Smooth muscle cell of the coronary artery (primary cell): Measurements from ENCODE around the gene LSM4. TPM values are rescaled to one million over a fixed set of nuclear protein-coding genes. Genes with fewer than 3 reads are reported as not detected.

Experiments used
- total RNA-seq: library from RNA; depleted of rRNA; stranded (reverse); fragments of >200 nt; gene quantifications from 2 replicates; pipeline ENCODE4 v1.2.3, GENCODE V29; 2014; ENCODE audit warnings: low replicate concordance

Gene LSM4
- 37.7 and 155 TPM in 2 replicates for total RNA-seq

GRCh38 chr19:18322759-18323460, at the start of gene LSM4:
TSS of gene LSM4 (minus strand) at chr19:18323076. CDS start at chr19:18323020, 56 bp downstream.

GRCh38 chr19:18340190-18340989, 17.5 kb upstream of the LSM4 start, which contains the start of gene PGPEP1:
TSS of gene PGPEP1 (plus strand) at chr19:18340598. CDS start at chr19:18340682, 84 bp downstream.

GRCh38 chr19:18281082-18282020, 41.5 kb downstream of the LSM4 start, which contains the start of gene JUND:
TSS of gene JUND (minus strand) at chr19:18281622. CDS start at chr19:18281484, 138 bp downstream.

GRCh38 chr19:18274219-18274780, 48.6 kb downstream of the LSM4 start, which contains the start of gene IQCN:
TSS of gene IQCN (minus strand) at chr19:18274452. CDS start at chr19:18269478, 4,974 bp downstream.

Other genes starting within 250 kb of the LSM4 start
- gene IL12RB1, start 236.1 kb downstream of the LSM4 start, total RNA-seq, result 0.35 TPM in 1 of 2 replicates, not detected in the other
- gene MAST3, start 225.3 kb downstream of the LSM4 start, total RNA-seq, result 1.7 and 3.2 TPM in 2 replicates
- gene PIK3R2, start 169.9 kb downstream of the LSM4 start, total RNA-seq, result 6.9 and 8.5 TPM in 2 replicates
- 6.1 and 16.7 TPM in 2 replicates for gene IFI30, start 149.3 kb downstream of the LSM4 start, total RNA-seq
- 3.3 and 11.6 TPM in 2 replicates for gene MPV17L2, start 129.9 kb downstream of the LSM4 start, total RNA-seq
- 1.4 and 3.4 TPM in 2 replicates for gene RAB3A, start 119.0 kb downstream of the LSM4 start, total RNA-seq
- gene PDE4C, start 96.6 kb downstream of the LSM4 start, total RNA-seq, result 1.6 and 2.1 TPM in 2 replicates
- gene IQCN, start 48.6 kb downstream of the LSM4 start, total RNA-seq, result 0.23 and 1.3 TPM in 2 replicates
- 28.0 and 106 TPM in 2 replicates for gene JUND, start 41.5 kb downstream of the LSM4 start, total RNA-seq
- gene PGPEP1, start 17.5 kb upstream of the LSM4 start, total RNA-seq, result 37.3 and 90.9 TPM in 2 replicates
- 17.9 and 53.0 TPM in 2 replicates for gene GDF15, start 63.1 kb upstream of the LSM4 start, total RNA-seq
- gene LRRC25, start 74.5 kb upstream of the LSM4 start, total RNA-seq, result under 0.01 TPM in 1 of 2 replicates, not detected in the other
- gene SSBP4, start 96.3 kb upstream of the LSM4 start, total RNA-seq, result 36.4 and 41.5 TPM in 2 replicates
- 5.6 and 36.9 TPM in 2 replicates for gene ISYNA1, start 115.1 kb upstream of the LSM4 start, total RNA-seq
- 11.6 and 18.1 TPM in 2 replicates for gene ELL, start 199.0 kb upstream of the LSM4 start, total RNA-seq
- gene FKBP8, start 220.5 kb upstream of the LSM4 start, total RNA-seq, result 236 and 376 TPM in 2 replicates
- gene KXD1, start 234.8 kb upstream of the LSM4 start, total RNA-seq, result 44.7 and 69.2 TPM in 2 replicates
- gene UBA52, start 248.8 kb upstream of the LSM4 start, total RNA-seq, result 1,109 and 1,287 TPM in 2 replicates